ENCODE data around the gene ZBTB17.

GRCh38 chr1:15954316-15954715, 21.6 kb downstream of the ZBTB17 start:
- TF ChIP-seq CTCF (conservative IDR thresholded peaks at IDR 0.05) (no peak), EZH2 (IDR thresholded peaks at IDR 0.05; ENCODE audit: low read depth) (no peak)
